H9 (cell line): ENCODE results near the gene OPHN1. TPM values are rescaled to one million over a fixed set of nuclear protein-coding genes. Genes with fewer than 3 reads are reported as not detected.

Source experiments
- DNase-seq: peaks from one replicate; pipeline ENCODE4 v3.0.0-alpha.2; 2017
- H2AFZ ChIP-seq: one replicate; pipeline ENCODE4 v1.6.1; 2013; ENCODE audit warnings: mild to moderate bottlenecking, low read length, control low read depth, moderate library complexity
- H2AK5ac ChIP-seq: 2 replicates; pipeline ENCODE4 v1.6.1; 2013; ENCODE audit warnings: low read length, control low read depth, mixed read lengths; ENCODE audit not compliant: insufficient read length
- H2BK120ac ChIP-seq: one replicate; pipeline ENCODE4 v1.6.1; 2013; ENCODE audit warnings: low read depth, mild to moderate bottlenecking, low read length, control low read depth, inconsistent platforms; ENCODE audit not compliant: poor library complexity, severe bottlenecking
- H2BK12ac ChIP-seq: 2 replicates; pipeline ENCODE4 v1.6.1; 2013; ENCODE audit warnings: low read length, control low read depth, mixed read lengths, low read depth; ENCODE audit not compliant: insufficient read length
- H2BK15ac ChIP-seq: 2 replicates; pipeline ENCODE4 v1.6.1; 2013; ENCODE audit warnings: low read depth, low read length, control low read depth
- H2BK20ac ChIP-seq: one replicate; pipeline ENCODE4 v1.6.1; 2013; ENCODE audit warnings: low read depth, mild to moderate bottlenecking, low read length, control low read depth, inconsistent platforms; ENCODE audit not compliant: poor library complexity, severe bottlenecking
- H2BK5ac ChIP-seq: 2 replicates; pipeline ENCODE4 v1.6.1; 2013; ENCODE audit warnings: low read length, control low read depth, mixed read lengths; ENCODE audit not compliant: insufficient read length
- H3K14ac ChIP-seq: 2 replicates; pipeline ENCODE4 v1.6.1; 2013; ENCODE audit warnings: low read length, control low read depth; ENCODE audit not compliant: insufficient read depth
- H3K18ac ChIP-seq: 2 replicates; pipeline ENCODE4 v1.6.1; 2013; ENCODE audit warnings: low read depth, mild to moderate bottlenecking, mixed read lengths, low read length, control low read depth; ENCODE audit not compliant: insufficient read length
- H3K23ac ChIP-seq: 2 replicates; pipeline ENCODE4 v1.6.1; 2013; ENCODE audit warnings: low read length, control low read depth, mixed read lengths, low read depth; ENCODE audit not compliant: insufficient read length
- H3K23me2 ChIP-seq: 2 replicates; pipeline ENCODE4 v1.6.1; 2013; ENCODE audit warnings: low read depth, mild to moderate bottlenecking, mixed read lengths, low read length, control low read depth; ENCODE audit not compliant: insufficient read length, poor library complexity, severe bottlenecking
- H3K27ac ChIP-seq: 2 replicates; pipeline ENCODE4 v1.5.1; 2013; ENCODE audit warnings: low read length, control low read depth, mixed read lengths, low read depth; ENCODE audit not compliant: insufficient read length
- H3K27me3 ChIP-seq: 2 replicates; pipeline ENCODE4 v1.6.1; 2013; ENCODE audit warnings: low read length, control low read depth, inconsistent platforms; ENCODE audit not compliant: insufficient read depth
- H3K4ac ChIP-seq: 2 replicates; pipeline ENCODE4 v1.6.1; 2013; ENCODE audit warnings: low read depth, mild to moderate bottlenecking, control low read depth, inconsistent platforms, low read length, moderate library complexity
- H3K4me1 ChIP-seq: 2 replicates; pipeline ENCODE4 v1.6.1; 2013; ENCODE audit warnings: low read length, control low read depth, inconsistent platforms; ENCODE audit not compliant: insufficient read depth
- H3K4me2 ChIP-seq: 2 replicates; pipeline ENCODE4 v1.6.1; 2013; ENCODE audit warnings: low read length, control low read depth, mixed read lengths; ENCODE audit not compliant: insufficient read length, insufficient read depth
- H3K56ac ChIP-seq: 2 replicates; pipeline ENCODE4 v1.6.1; 2013; ENCODE audit warnings: low read depth, mild to moderate bottlenecking, mixed read lengths, low read length, control low read depth; ENCODE audit not compliant: insufficient read length
- H3K79me1 ChIP-seq: 2 replicates; pipeline ENCODE4 v1.6.1; 2013; ENCODE audit warnings: low read depth, mild to moderate bottlenecking, moderate library complexity, low read length, control low read depth, inconsistent platforms; ENCODE audit not compliant: insufficient read depth, poor library complexity, severe bottlenecking
- H3K79me2 ChIP-seq: 2 replicates; pipeline ENCODE4 v1.6.1; 2013; ENCODE audit warnings: low read length, control low read depth, inconsistent platforms; ENCODE audit not compliant: insufficient read depth
- H3K9ac ChIP-seq: 2 replicates; pipeline ENCODE4 v1.6.1; 2013; ENCODE audit warnings: low read length, control low read depth, mixed read lengths; ENCODE audit not compliant: insufficient read length; ENCODE audit errors: extremely low read depth
- H3K9me3 ChIP-seq: one replicate; pipeline ENCODE4 v1.6.1; 2013; ENCODE audit warnings: low read depth, low read length, inconsistent platforms; ENCODE audit not compliant: control insufficient read depth
- H3T11ph ChIP-seq: one replicate; pipeline ENCODE4 v1.6.1; 2013; ENCODE audit warnings: mild to moderate bottlenecking, low read length, control low read depth, inconsistent platforms
- H4K20me1 ChIP-seq: one replicate; pipeline ENCODE4 v1.6.1; 2013; ENCODE audit not compliant: control insufficient read depth, insufficient read length, insufficient read depth
- H4K5ac ChIP-seq: 2 replicates; pipeline ENCODE4 v1.6.1; 2013; ENCODE audit warnings: low read depth, mild to moderate bottlenecking, mixed read lengths, low read length, control low read depth; ENCODE audit not compliant: insufficient read length
- H4K8ac ChIP-seq: replicated peaks from 2 replicates; pipeline ENCODE4 v1.6.1; 2013; ENCODE audit warnings: low read length, control low read depth, mixed read lengths, low read depth; ENCODE audit not compliant: insufficient read length
- H4K91ac ChIP-seq: 2 replicates; pipeline ENCODE4 v1.6.1; 2013; ENCODE audit warnings: low read depth, mild to moderate bottlenecking, moderate library complexity, mixed read lengths, low read length, control low read depth; ENCODE audit not compliant: insufficient read length
- H3K27ac Mint-ChIP-seq, 3 experiments: 2 replicates in 2 of 3; 3 replicates in 1 of 3; pipeline ENCODE4 v1.8.0; 2020 to 2021; ENCODE audit warnings: mixed read lengths in 3 of 3, mild to moderate bottlenecking in 1 of 3, moderate library complexity in 1 of 3
- H3K27me3 Mint-ChIP-seq: 2 replicates; pipeline ENCODE4 v1.8.0; 2021; ENCODE audit warnings: low read depth, mild to moderate bottlenecking, moderate library complexity, mixed read lengths
- H3K36me3 Mint-ChIP-seq, 3 experiments: 2 replicates in 2 of 3; 3 replicates in 1 of 3; pipeline ENCODE4 v1.8.0; 2020 to 2021; ENCODE audit warnings: low read depth in 3 of 3, mixed read lengths in 3 of 3; ENCODE audit not compliant: insufficient read depth in 1 of 3
- H3K4me1 Mint-ChIP-seq, 2 experiments: 2 replicates each; pipeline ENCODE4 v1.8.0; 2020; ENCODE audit warnings: mixed read lengths in 2 of 2
- H3K4me3 Mint-ChIP-seq, 2 experiments: 2 replicates in 1 of 2; 3 replicates in 1 of 2; pipeline ENCODE4 v1.8.0; 2020 to 2021; ENCODE audit warnings: mild to moderate bottlenecking in 2 of 2, mixed read lengths in 2 of 2, moderate library complexity in 1 of 2
- H3K9me3 Mint-ChIP-seq, 2 experiments: 2 replicates in 1 of 2; 3 replicates in 1 of 2; pipeline ENCODE4 v1.8.0; 2020; ENCODE audit warnings: mild to moderate bottlenecking in 2 of 2, mixed read lengths in 2 of 2, moderate library complexity in 1 of 2
- CTCF ChIP-seq: fragments of 200-600 bp; sonication (generic); conservative IDR thresholded peaks from 3 replicates; pipeline ENCODE4 v1.8.0; 2021; ENCODE audit warnings: antibody characterized with exemption, mild to moderate bottlenecking
- WGBS: extraction: QIAGEN DNeasy Blood & Tissue Kit; methylation state at CpG from one replicate; pipeline ENCODE4 v1.1.7; 2013; ENCODE audit warnings: missing lambda C conversion rate, low lambda C conversion rate, mixed read lengths; ENCODE audit not compliant: insufficient read length; ENCODE audit errors: extremely low coverage; 5-methylcytosine and 5-hydroxymethylcytosine counted together
- total RNA-seq: library from RNA; stranded (reverse); gene quantifications from 2 replicates; pipeline ENCODE4 v1.2.1, GENCODE V29; 2021

Gene OPHN1
- total RNA-seq, 1 experiment from 2014 or later: 1.5 TPM

- Histone ChIP-seq H3K9me3 (peaks cover 27% of the 10 kb centered on the region), H2BK15ac (no peak overlapping the region), H4K20me1 (no peaks in the 10 kb centered on the region), H3K18ac (no peak overlapping the region), H3K14ac (no peak overlapping the region), H4K5ac (no peak overlapping the region), H3K4me2 (no peak overlapping the region), H2BK12ac (no peak overlapping the region), H3K23me2 (no peaks in the 10 kb centered on the region), H3K27ac (no peak overlapping the region), H2BK120ac (no peak overlapping the region), H3K79me2 (no peaks in the 10 kb centered on the region), H3K79me1 (no peaks in the 10 kb centered on the region), H4K8ac (no peak overlapping the region), H2AFZ (no peak overlapping the region), H3K23ac (no peak overlapping the region), H3K4ac (no peak overlapping the region), H3K56ac (no peak overlapping the region), H2BK20ac (no peak overlapping the region), H3T11ph (no peak overlapping the region), H3K9ac (no peak overlapping the region), H2BK5ac (no peak overlapping the region), H3K4me1 (no peaks in the 10 kb centered on the region), H4K91ac (no peak overlapping the region), H3K27me3 (no peaks in the 10 kb centered on the region), H2AK5ac (no peak overlapping the region)
- Mint-ChIP-seq H3K4me3 (no peak overlapping the region), H3K27ac (no peak overlapping the region), H3K27me3 (no peaks in the 10 kb centered on the region; the same call in 1 of the 2 replicates), H3K4me1 (peaks cover 4% of the 10 kb centered on the region in 2 experiments), H3K9me3 (peaks cover 58 to 71% of the 10 kb centered on the region in 2 experiments), H3K36me3 (peaks cover 4 to 8% (median 5%) of the 10 kb centered on the region in 3 experiments; a peak in 6 of 7 replicates)
- TF ChIP-seq CTCF: no peak
- no CpG with 5 or more reads among the region's 4 CpGs for WGBS
- no peak for DNase-seq
Observed at GRCh38 chrX:68261060-68261672, 172.1 kb downstream of the OPHN1 start.
